Measurements from ENCODE around the gene FCSK. TPM values are rescaled to one million over a fixed set of nuclear protein-coding genes. Genes with fewer than 3 reads are reported as not detected.

FCSK gene
- total and polyA plus RNA-seq, 10 of the 15 experiments (the other 5 are each of a cell fraction or from before 2014, with no cell fraction given): 0.60 to 17.6 (median 7.4) TPM

DNA sequence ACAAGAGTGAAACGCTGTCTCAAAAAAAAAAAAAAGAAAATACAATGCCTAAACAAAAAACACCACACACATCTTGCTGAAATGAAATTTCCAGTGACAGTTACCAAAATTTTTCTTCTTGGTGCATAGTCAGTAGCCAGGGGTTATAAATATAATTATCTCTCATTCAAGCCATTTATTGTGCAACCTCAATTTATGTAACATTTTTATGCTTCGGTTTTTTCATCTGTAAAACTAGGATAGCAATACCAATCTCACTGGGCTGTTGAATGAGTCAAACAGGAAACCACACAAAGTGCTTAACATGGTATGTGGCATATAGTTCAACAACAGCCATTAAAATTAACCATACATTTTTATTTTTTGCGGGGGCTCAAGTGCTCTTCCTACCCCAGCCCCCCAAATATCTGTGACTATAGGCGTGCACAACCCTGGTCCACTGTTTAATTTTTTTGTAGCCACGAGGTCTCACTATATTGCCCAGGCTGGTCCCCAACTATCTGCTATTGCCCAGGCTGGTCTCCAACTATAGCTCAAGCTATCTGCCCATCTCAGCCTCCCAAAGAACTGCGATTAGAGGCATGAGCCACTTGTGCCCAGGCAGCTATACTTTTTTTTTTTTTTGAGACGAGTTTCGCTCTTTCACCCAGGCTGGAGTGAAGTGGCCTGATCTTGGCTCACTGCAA lies 66.4 kb downstream of the FCSK start (continued):
- TF ChIP-seq NRF1 (conservative IDR thresholded peaks at IDR 0.05; ENCODE audit: low read depth, low read length) (no peak), ZBED1 (IDR thresholded peaks at IDR 0.05; ENCODE audit: borderline replicate concordance) (no peak), PAX5 (IDR thresholded peaks at IDR 0.05; ENCODE audit: borderline replicate concordance, low read depth, low read length) (no peak), JUNB (IDR thresholded peaks at IDR 0.05) (peak; percentile 81), RBBP5 (conservative IDR thresholded peaks at IDR 0.05) (no peak), HDAC6 (IDR thresholded peaks at IDR 0.05; ENCODE audit: unreplicated experiment) (no peak), ZNF384 (IDR thresholded peaks at IDR 0.05; ENCODE audit: borderline replicate concordance, low read depth, low read length) (no peak), ZZZ3 (IDR thresholded peaks at IDR 0.05; ENCODE audit: control insufficient read depth, insufficient read length, low read depth) (no peak), TAF1 (IDR thresholded peaks at IDR 0.05; ENCODE audit: borderline replicate concordance, low read depth, low read length) (no peak), KDM1A (IDR thresholded peaks at IDR 0.05; ENCODE audit: borderline replicate concordance) (no peak), NR2C1 (IDR thresholded peaks at IDR 0.05) (no peak), ZNF207 (IDR thresholded peaks at IDR 0.05; ENCODE audit: borderline replicate concordance) (no peak), SIX5 (IDR thresholded peaks at IDR 0.05; ENCODE audit: low read depth, low read length, severe bottlenecking) (no peak), ETV6 (conservative IDR thresholded peaks at IDR 0.05 in 1 of 2, IDR thresholded peaks at IDR 0.05 in 1 of 2; ENCODE audit: borderline replicate concordance in 1 of 2, low read depth in 1 of 2) (peak in 1 of 2 experiments; percentile 33; a peak in 1 of 4 replicates), PML (IDR thresholded peaks at IDR 0.05; ENCODE audit: low read length) (0 out of 2 replicates have a peak, but pooled peaks have one; percentile 17), BHLHE40 (IDR thresholded peaks at IDR 0.05; ENCODE audit: borderline replicate concordance in 1 of 2, low read depth in 2 of 2, low read length in 1 of 2) (no peak), RELA (IDR thresholded peaks at IDR 0.05; ENCODE audit: borderline replicate concordance, partially characterized antibody) (no peak), SMARCA5 (IDR thresholded peaks at IDR 0.05) (no peak), TCF3 (IDR thresholded peaks at IDR 0.05; ENCODE audit: borderline replicate concordance, insufficient read depth, low read depth, low read length) (no peak)
- TF ChIP-seq, protein P1, sequence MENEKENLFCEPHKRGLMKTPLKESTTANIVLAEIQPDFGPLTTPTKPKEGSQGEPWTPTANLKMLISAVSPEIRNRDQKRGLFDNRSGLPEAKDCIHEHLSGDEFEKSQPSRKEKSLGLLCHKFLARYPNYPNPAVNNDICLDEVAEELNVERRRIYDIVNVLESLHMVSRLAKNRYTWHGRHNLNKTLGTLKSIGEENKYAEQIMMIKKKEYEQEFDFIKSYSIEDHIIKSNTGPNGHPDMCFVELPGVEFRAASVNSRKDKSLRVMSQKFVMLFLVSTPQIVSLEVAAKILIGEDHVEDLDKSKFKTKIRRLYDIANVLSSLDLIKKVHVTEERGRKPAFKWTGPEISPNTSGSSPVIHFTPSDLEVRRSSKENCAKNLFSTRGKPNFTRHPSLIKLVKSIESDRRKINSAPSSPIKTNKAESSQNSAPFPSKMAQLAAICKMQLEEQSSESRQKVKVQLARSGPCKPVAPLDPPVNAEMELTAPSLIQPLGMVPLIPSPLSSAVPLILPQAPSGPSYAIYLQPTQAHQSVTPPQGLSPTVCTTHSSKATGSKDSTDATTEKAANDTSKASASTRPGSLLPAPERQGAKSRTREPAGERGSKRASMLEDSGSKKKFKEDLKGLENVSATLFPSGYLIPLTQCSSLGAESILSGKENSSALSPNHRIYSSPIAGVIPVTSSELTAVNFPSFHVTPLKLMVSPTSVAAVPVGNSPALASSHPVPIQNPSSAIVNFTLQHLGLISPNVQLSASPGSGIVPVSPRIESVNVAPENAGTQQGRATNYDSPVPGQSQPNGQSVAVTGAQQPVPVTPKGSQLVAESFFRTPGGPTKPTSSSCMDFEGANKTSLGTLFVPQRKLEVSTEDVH (IDR thresholded peaks at IDR 0.05; ENCODE audit: low read depth, partially characterized antibody): no peak
- TF ChIP-seq, protein P2, sequence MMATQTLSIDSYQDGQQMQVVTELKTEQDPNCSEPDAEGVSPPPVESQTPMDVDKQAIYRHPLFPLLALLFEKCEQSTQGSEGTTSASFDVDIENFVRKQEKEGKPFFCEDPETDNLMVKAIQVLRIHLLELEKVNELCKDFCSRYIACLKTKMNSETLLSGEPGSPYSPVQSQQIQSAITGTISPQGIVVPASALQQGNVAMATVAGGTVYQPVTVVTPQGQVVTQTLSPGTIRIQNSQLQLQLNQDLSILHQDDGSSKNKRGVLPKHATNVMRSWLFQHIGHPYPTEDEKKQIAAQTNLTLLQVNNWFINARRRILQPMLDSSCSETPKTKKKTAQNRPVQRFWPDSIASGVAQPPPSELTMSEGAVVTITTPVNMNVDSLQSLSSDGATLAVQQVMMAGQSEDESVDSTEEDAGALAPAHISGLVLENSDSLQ (IDR thresholded peaks at IDR 0.05): no peak
- TF ChIP-seq, protein P3, sequence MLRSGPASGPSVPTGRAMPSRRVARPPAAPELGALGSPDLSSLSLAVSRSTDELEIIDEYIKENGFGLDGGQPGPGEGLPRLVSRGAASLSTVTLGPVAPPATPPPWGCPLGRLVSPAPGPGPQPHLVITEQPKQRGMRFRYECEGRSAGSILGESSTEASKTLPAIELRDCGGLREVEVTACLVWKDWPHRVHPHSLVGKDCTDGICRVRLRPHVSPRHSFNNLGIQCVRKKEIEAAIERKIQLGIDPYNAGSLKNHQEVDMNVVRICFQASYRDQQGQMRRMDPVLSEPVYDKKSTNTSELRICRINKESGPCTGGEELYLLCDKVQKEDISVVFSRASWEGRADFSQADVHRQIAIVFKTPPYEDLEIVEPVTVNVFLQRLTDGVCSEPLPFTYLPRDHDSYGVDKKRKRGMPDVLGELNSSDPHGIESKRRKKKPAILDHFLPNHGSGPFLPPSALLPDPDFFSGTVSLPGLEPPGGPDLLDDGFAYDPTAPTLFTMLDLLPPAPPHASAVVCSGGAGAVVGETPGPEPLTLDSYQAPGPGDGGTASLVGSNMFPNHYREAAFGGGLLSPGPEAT (IDR thresholded peaks at IDR 0.05; ENCODE audit: low read depth): no peak
- TF ChIP-seq, protein P4, sequence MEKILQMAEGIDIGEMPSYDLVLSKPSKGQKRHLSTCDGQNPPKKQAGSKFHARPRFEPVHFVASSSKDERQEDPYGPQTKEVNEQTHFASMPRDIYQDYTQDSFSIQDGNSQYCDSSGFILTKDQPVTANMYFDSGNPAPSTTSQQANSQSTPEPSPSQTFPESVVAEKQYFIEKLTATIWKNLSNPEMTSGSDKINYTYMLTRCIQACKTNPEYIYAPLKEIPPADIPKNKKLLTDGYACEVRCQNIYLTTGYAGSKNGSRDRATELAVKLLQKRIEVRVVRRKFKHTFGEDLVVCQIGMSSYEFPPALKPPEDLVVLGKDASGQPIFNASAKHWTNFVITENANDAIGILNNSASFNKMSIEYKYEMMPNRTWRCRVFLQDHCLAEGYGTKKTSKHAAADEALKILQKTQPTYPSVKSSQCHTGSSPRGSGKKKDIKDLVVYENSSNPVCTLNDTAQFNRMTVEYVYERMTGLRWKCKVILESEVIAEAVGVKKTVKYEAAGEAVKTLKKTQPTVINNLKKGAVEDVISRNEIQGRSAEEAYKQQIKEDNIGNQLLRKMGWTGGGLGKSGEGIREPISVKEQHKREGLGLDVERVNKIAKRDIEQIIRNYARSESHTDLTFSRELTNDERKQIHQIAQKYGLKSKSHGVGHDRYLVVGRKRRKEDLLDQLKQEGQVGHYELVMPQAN (conservative IDR thresholded peaks at IDR 0.05): no peak
